CD4-positive, alpha-beta T cell treated with Interleukin-4 for 1 hour (primary cell): Measurements from ENCODE around the gene ZNF70.

ENCODE experiments used
- DNase-seq, 2 donors: peaks; one replicate each; pipeline ENCODE4 v3.0.0-alpha.2; 2020 to 2022

The ZNF70 gene

GRCh38 chr22:23715806-23716375 is 35.0 kb downstream of the ZNF70 start:
- DNase-seq, result no peak

GRCh38 chr22:23714596-23715578 is 36.0 kb downstream of the ZNF70 start:
- DNase-seq, result no peak

- no peak for DNase-seq
Observed at GRCh38 chr22:23713696-23714595, 37.0 kb downstream of the ZNF70 start.

GRCh38 chr22:23712256-23712655 is 38.7 kb downstream of the ZNF70 start:
- no peak for DNase-seq

- DNase-seq, result no peak
Observed at GRCh38 chr22:23709107-23709506, 41.8 kb downstream of the ZNF70 start.

GRCh38 chr22:23708270-23708669 is 42.6 kb downstream of the ZNF70 start:
- no peak for DNase-seq

- no peak for DNase-seq
Observed at GRCh38 chr22:23705358-23705757, 45.6 kb downstream of the ZNF70 start.

- DNase-seq, result peak in 1 of 2 donors; percentile 13
Observed at GRCh38 chr22:23704829-23705228, 46.1 kb downstream of the ZNF70 start.

GRCh38 chr22:23704062-23704461 is 46.9 kb downstream of the ZNF70 start:
- DNase-seq, result no peak

- DNase-seq, result no peak
Observed at GRCh38 chr22:23700706-23701105, 50.2 kb downstream of the ZNF70 start.

- no peak for DNase-seq
Observed at GRCh38 chr22:23698673-23699235, 52.2 kb downstream of the ZNF70 start.

GRCh38 chr22:23698094-23698493 is 52.8 kb downstream of the ZNF70 start:
- no peak for DNase-seq

GRCh38 chr22:23697031-23697970 is 53.6 kb downstream of the ZNF70 start:
- DNase-seq, result no peak

GRCh38 chr22:23696326-23696851 is 54.5 kb downstream of the ZNF70 start:
- peak; percentile 84 to 86 for DNase-seq

- DNase-seq, result no peak
Observed at GRCh38 chr22:23695571-23696325, 55.2 kb downstream of the ZNF70 start.

- DNase-seq, result no peak
Observed at GRCh38 chr22:23695141-23695540, 55.8 kb downstream of the ZNF70 start.

- no peak for DNase-seq
Observed at GRCh38 chr22:23693979-23694680, 56.8 kb downstream of the ZNF70 start.

- DNase-seq, result no peak
Observed at GRCh38 chr22:23692598-23693291, 58.2 kb downstream of the ZNF70 start.

- DNase-seq, result no peak
Observed at GRCh38 chr22:23691748-23692423, 59.0 kb downstream of the ZNF70 start.
